Neuronal stem cell (in vitro differentiated cells): ENCODE results near the gene ANKS1B.

Experiments used
- DNase-seq: peaks from one replicate; pipeline ENCODE4 v3.0.0-alpha.2; 2013; ENCODE audit warnings: low spot score
- H2AFZ ChIP-seq: one replicate; pipeline ENCODE4 v1.6.1; 2013; ENCODE audit warnings: mild to moderate bottlenecking, low read length, inconsistent platforms
- H2AK5ac ChIP-seq: 2 replicates; pipeline ENCODE4 v1.6.1; 2013; ENCODE audit warnings: low read depth, mild to moderate bottlenecking, inconsistent platforms, low read length, moderate library complexity, mixed read lengths
- H2BK120ac ChIP-seq: 2 replicates; pipeline ENCODE4 v1.6.1; 2013; ENCODE audit warnings: low read depth, mild to moderate bottlenecking, inconsistent platforms, low read length, moderate library complexity, mixed read lengths
- H2BK12ac ChIP-seq: one replicate; pipeline ENCODE4 v1.6.1; 2013; ENCODE audit warnings: low read length, inconsistent platforms
- H2BK15ac ChIP-seq: 2 replicates; pipeline ENCODE4 v1.6.1; 2013; ENCODE audit warnings: mild to moderate bottlenecking, low read length, inconsistent platforms, mixed read lengths
- H2BK5ac ChIP-seq: one replicate; pipeline ENCODE4 v1.6.1; 2013; ENCODE audit warnings: inconsistent platforms, mild to moderate bottlenecking, low read length, moderate library complexity
- H3K14ac ChIP-seq: one replicate; pipeline ENCODE4 v1.6.1; 2013; ENCODE audit warnings: low read length, inconsistent platforms
- H3K18ac ChIP-seq: 2 replicates; pipeline ENCODE4 v1.6.1; 2013; ENCODE audit warnings: low read length, inconsistent platforms
- H3K23ac ChIP-seq: 2 replicates; pipeline ENCODE4 v1.6.1; 2013; ENCODE audit warnings: low read depth, mild to moderate bottlenecking, mixed read lengths, low read length, inconsistent platforms; ENCODE audit not compliant: poor library complexity
- H3K27ac ChIP-seq: replicated peaks from 3 replicates; pipeline ENCODE4 v1.5.1; 2013; ENCODE audit warnings: low read length, inconsistent platforms
- H3K27me3 ChIP-seq, 3 experiments: 2 replicates each; pipeline ENCODE4 v1.6.1; 2013; ENCODE audit warnings: low read length in 3 of 3, mild to moderate bottlenecking in 2 of 3, inconsistent platforms in 1 of 3, low read depth in 1 of 3, mixed read lengths in 1 of 3, moderate library complexity in 1 of 3; ENCODE audit not compliant: control insufficient read depth in 3 of 3, insufficient read depth in 3 of 3
- H3K36me3 ChIP-seq, 2 donors: replicated peaks in 1 of 2; 2 replicates each; pipeline ENCODE4 v1.6.1; 2013; ENCODE audit warnings: low read length in 2 of 2; ENCODE audit not compliant: control insufficient read depth in 2 of 2, insufficient read depth in 2 of 2
- H3K4ac ChIP-seq: 2 replicates; pipeline ENCODE4 v1.6.1; 2013; ENCODE audit warnings: inconsistent platforms, mild to moderate bottlenecking, low read length, moderate library complexity
- H3K4me1 ChIP-seq, 2 donors: 1 replicate in 1 of 2; 2 replicates in 1 of 2; pipeline ENCODE4 v1.6.1; 2013; ENCODE audit warnings: low read length in 2 of 2, low read depth in 1 of 2; ENCODE audit not compliant: control insufficient read depth in 2 of 2, insufficient read depth in 1 of 2
- H3K4me2 ChIP-seq: one replicate; pipeline ENCODE4 v1.6.1; 2013; ENCODE audit warnings: mild to moderate bottlenecking, low read length, inconsistent platforms; ENCODE audit not compliant: insufficient read depth, poor library complexity, severe bottlenecking
- H3K4me3 ChIP-seq, 2 donors: 2 replicates each; pipeline ENCODE4 v1.5.1; 2013; ENCODE audit warnings: low read length in 2 of 2, mild to moderate bottlenecking in 2 of 2, inconsistent platforms in 1 of 2, moderate library complexity in 1 of 2
- H3K79me1 ChIP-seq: one replicate; pipeline ENCODE4 v1.6.1; 2013; ENCODE audit warnings: low read depth, mild to moderate bottlenecking, inconsistent platforms, low read length, moderate library complexity
- H3K9ac ChIP-seq: one replicate; pipeline ENCODE4 v1.6.1; 2013; ENCODE audit warnings: mild to moderate bottlenecking, low read depth, low read length, inconsistent platforms; ENCODE audit not compliant: poor library complexity
- H3K9me3 ChIP-seq, 2 donors: replicated peaks in 1 of 2; 2 replicates each; pipeline versions ENCODE3 to v1.6.1; 2013; ENCODE audit warnings: low read length in 2 of 2, mild to moderate bottlenecking in 2 of 2, inconsistent platforms in 1 of 2, low read depth in 1 of 2, mixed read lengths in 1 of 2, moderate library complexity in 1 of 2; ENCODE audit not compliant: control insufficient read depth in 2 of 2, insufficient read depth in 1 of 2
- H4K8ac ChIP-seq: one replicate; pipeline ENCODE4 v1.6.1; 2013; ENCODE audit warnings: low read depth, mild to moderate bottlenecking, inconsistent platforms, low read length, moderate library complexity
- H4K91ac ChIP-seq: one replicate; pipeline ENCODE4 v1.6.1; 2013; ENCODE audit warnings: low read length, low read depth, mild to moderate bottlenecking, inconsistent platforms; ENCODE audit not compliant: poor library complexity
- WGBS, 2 donors: extraction: QIAGEN DNeasy Blood & Tissue Kit; methylation state at CpG; one replicate each; pipeline ENCODE4 v1.1.7; 2013; ENCODE audit warnings: missing lambda C conversion rate in 2 of 2, mixed read lengths in 1 of 2; ENCODE audit not compliant: insufficient read length in 2 of 2, insufficient replicate concordance in 1 of 2; ENCODE audit errors: extremely low coverage in 2 of 2; 5-methylcytosine and 5-hydroxymethylcytosine counted together

The ANKS1B gene

GRCh38 chr12:99493197-99493596, 491.5 kb downstream of the ANKS1B start:
- no peak overlapping the region for H2AFZ ChIP-seq
- H3K9me3 ChIP-seq = no peaks in the 10 kb centered on the region
- no peak overlapping the region for H3K4ac ChIP-seq
- H4K91ac ChIP-seq = no peak overlapping the region
- H2BK5ac ChIP-seq = no peak overlapping the region
- H4K8ac ChIP-seq = no peak overlapping the region
- no peak overlapping the region for H3K18ac ChIP-seq
- no peaks in the 10 kb centered on the region for H3K79me1 ChIP-seq
- H3K4me3 ChIP-seq = no peak overlapping the region
- no peak overlapping the region for H3K14ac ChIP-seq
- no peaks in the 10 kb centered on the region for H3K36me3 ChIP-seq
- no peak overlapping the region for H2BK15ac ChIP-seq
- peaks cover 5% of the 10 kb centered on the region in 2 donors for H3K4me1 ChIP-seq
- no peak overlapping the region for H2BK12ac ChIP-seq
- WGBS, 2 donors = no CpG with 5 or more reads among the region's 1 CpG
- no peak for DNase-seq
- no peaks in the 10 kb centered on the region for H3K27me3 ChIP-seq
- no peak overlapping the region for H2AK5ac ChIP-seq
- H3K4me2 ChIP-seq = no peak overlapping the region
- H3K23ac ChIP-seq = no peak overlapping the region
- H3K9ac ChIP-seq = no peak overlapping the region
- H3K27ac ChIP-seq = no peak overlapping the region
- H2BK120ac ChIP-seq = no peak overlapping the region

DNA sequence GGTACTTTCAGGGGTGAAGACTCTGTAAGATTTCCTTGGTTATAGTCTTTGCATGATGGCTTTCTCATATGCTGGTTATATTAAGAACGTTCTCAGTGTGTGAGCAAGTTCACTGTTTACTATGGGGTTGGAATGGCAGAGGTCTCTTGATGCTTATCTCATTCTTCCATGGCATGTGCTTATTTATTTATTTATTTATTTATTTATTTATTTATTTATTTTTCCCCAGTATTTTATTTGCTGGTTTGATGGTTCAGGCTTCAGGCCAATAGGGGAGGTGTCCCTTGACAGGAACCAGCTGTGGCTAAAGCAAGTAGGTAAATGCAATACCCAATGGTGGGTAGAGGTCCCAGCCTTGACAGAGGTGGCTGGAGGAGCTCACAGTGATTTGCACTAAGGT, 498.5 kb downstream of the ANKS1B start:
- Histone ChIP-seq H3K4me2 (no peak overlapping the region), H2AK5ac (no peak overlapping the region), H3K9me3 (no peaks in the 10 kb centered on the region), H3K18ac (no peak overlapping the region), H3K79me1 (no peaks in the 10 kb centered on the region), H4K91ac (no peak overlapping the region), H3K27me3 (no peaks in the 10 kb centered on the region), H2BK5ac (no peak overlapping the region), H3K36me3 (no peaks in the 10 kb centered on the region), H4K8ac (no peak overlapping the region), H3K4me3 (no peak overlapping the region), H3K9ac (no peak overlapping the region), H2BK15ac (no peak overlapping the region), H3K4me1 (no peaks in the 10 kb centered on the region), H2BK12ac (no peak overlapping the region), H3K14ac (no peak overlapping the region), H3K27ac (no peak overlapping the region), H2AFZ (no peak overlapping the region), H3K23ac (no peak overlapping the region), H2BK120ac (no peak overlapping the region), H3K4ac (no peak overlapping the region)
- WGBS, 2 donors = no CpG with 5 or more reads among the region's 1 CpG
- no peak for DNase-seq

DNA sequence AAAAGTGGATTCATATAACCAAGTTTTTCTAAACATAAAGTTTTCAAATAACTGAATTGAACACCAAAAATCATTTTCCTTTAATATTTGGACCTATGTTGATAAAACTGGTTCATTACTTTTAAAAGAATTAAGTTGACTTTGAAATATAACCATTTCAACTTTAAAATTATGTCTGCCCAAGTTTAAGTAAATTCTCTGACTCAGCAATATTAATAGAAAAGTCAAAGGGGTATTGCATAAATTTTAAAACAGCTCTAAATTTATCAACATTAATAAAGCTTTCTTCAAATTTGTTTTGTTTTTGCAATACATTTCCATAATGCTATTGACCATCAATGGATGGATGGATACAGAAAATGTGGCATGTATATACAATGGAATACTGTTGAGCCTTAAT, 505.6 kb downstream of the ANKS1B start:
- Histone ChIP-seq H3K14ac (no peak overlapping the region), H2BK12ac (no peak overlapping the region), H2BK5ac (no peak overlapping the region), H2AFZ (no peak overlapping the region), H3K23ac (no peak overlapping the region), H3K4me2 (no peak overlapping the region), H3K18ac (no peak overlapping the region), H3K4ac (no peak overlapping the region), H2AK5ac (no peak overlapping the region), H3K27me3 (no peaks in the 10 kb centered on the region), H3K9ac (no peak overlapping the region), H3K4me3 (no peak overlapping the region), H4K8ac (no peak overlapping the region), H2BK15ac (no peak overlapping the region), H3K9me3 (no peaks in the 10 kb centered on the region), H2BK120ac (no peak overlapping the region), H3K36me3 (no peaks in the 10 kb centered on the region), H3K4me1 (no peaks in the 10 kb centered on the region), H3K27ac (no peak overlapping the region), H4K91ac (no peak overlapping the region), H3K79me1 (no peaks in the 10 kb centered on the region)
- DNase-seq = no peak

DNA sequence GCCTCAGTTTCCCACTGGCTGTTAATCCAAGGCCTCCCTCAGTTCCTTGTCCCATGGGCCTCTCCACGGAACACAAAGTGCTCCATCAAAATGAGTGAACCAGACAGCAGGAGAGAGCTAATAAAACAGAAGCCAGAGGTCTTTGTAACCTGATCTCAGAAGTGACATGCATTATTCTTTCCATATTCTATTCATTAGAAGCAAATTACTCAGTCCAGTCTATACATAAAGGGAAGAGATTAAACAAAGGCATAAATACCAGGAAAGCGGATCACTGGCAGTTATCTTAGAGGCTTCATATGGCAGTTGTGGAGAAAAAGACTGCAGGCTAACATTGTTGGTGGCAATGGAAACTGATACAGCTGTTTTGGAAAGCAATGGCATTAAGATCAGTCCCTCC, 507.8 kb downstream of the ANKS1B start:
- H2BK15ac ChIP-seq = no peak overlapping the region
- no peak overlapping the region for H4K91ac ChIP-seq
- DNase-seq = no peak
- WGBS, 2 donors = no CpG with 5 or more reads among the region's 2 CpGs
- H3K36me3 ChIP-seq = no peaks in the 10 kb centered on the region
- no peak overlapping the region for H2BK5ac ChIP-seq
- no peak overlapping the region for H4K8ac ChIP-seq
- H3K27ac ChIP-seq = no peak overlapping the region
- no peak overlapping the region for H2BK12ac ChIP-seq
- no peak overlapping the region for H2AK5ac ChIP-seq
- H3K14ac ChIP-seq = no peak overlapping the region
- no peaks in the 10 kb centered on the region for H3K4me1 ChIP-seq
- no peak overlapping the region for H3K4me3 ChIP-seq
- no peak overlapping the region for H2AFZ ChIP-seq
- no peak overlapping the region for H3K23ac ChIP-seq
- no peak overlapping the region for H3K4me2 ChIP-seq
- no peaks in the 10 kb centered on the region for H3K27me3 ChIP-seq
- H3K79me1 ChIP-seq = no peaks in the 10 kb centered on the region
- no peaks in the 10 kb centered on the region for H3K9me3 ChIP-seq
- H3K9ac ChIP-seq = no peak overlapping the region
- H2BK120ac ChIP-seq = no peak overlapping the region
- H3K18ac ChIP-seq = no peak overlapping the region
- no peak overlapping the region for H3K4ac ChIP-seq
